ENCODE data around the gene GLCE.

The GLCE gene

GRCh38 chr15:69275074-69275670, 114.7 kb downstream of the GLCE start:
- H3K4ac ChIP-seq (ENCODE audit: low read depth, low read length): no peak overlapping the region
- H3K9me3 ChIP-seq (ENCODE audit: insufficient read depth, low read depth, low read length): no peaks in the 10 kb centered on the region
- H3K27ac ChIP-seq (ENCODE audit: low read depth, low read length): no peak overlapping the region
- H3K79me2 ChIP-seq (ENCODE audit: control insufficient read depth, insufficient read depth, low read length, poor library complexity): no peaks in the 10 kb centered on the region
- H3K23ac ChIP-seq (ENCODE audit: low read length): no peak overlapping the region
- no peaks in the 10 kb centered on the region for H3K27me3 ChIP-seq (ENCODE audit: insufficient read depth, low read length)
- no peaks in the 10 kb centered on the region for H3K4me1 ChIP-seq (ENCODE audit: control insufficient read depth in 1 of 2, insufficient read depth in 2 of 2, low read length in 2 of 2)
- no peak overlapping the region for H4K12ac ChIP-seq (ENCODE audit: low read depth, low read length)
- H3K4me2 ChIP-seq (ENCODE audit: low read length): no peak overlapping the region
- no peak overlapping the region for H2BK12ac ChIP-seq (ENCODE audit: low read length)
- no peak overlapping the region for H3K9ac ChIP-seq (ENCODE audit: low read length)
- WGBS (ENCODE audit: extremely low coverage, insufficient coverage, insufficient read length): no CpG with 5 or more reads among the region's 4 CpGs
- no peaks in the 10 kb centered on the region for H3K36me3 ChIP-seq (ENCODE audit: control insufficient read depth in 1 of 2, insufficient read depth in 2 of 2, low read length in 2 of 2)
- no peak overlapping the region for H4K8ac ChIP-seq (ENCODE audit: low read depth, low read length)
- no peak overlapping the region for H2AFZ ChIP-seq (ENCODE audit: insufficient read depth, low read length, poor library complexity)
- H3K4me3 ChIP-seq (ENCODE audit: low read depth, low read length): no peak overlapping the region
- H2AK5ac ChIP-seq (ENCODE audit: low read length): no peak overlapping the region
- H2BK120ac ChIP-seq (ENCODE audit: insufficient read depth, low read length, poor library complexity): no peak overlapping the region
- no peak overlapping the region for H2BK5ac ChIP-seq (ENCODE audit: low read depth, low read length, poor library complexity)
- H3K14ac ChIP-seq (ENCODE audit: low read length): no peak overlapping the region
- H4K91ac ChIP-seq (ENCODE audit: low read depth, low read length): no peak overlapping the region
- H3K79me1 ChIP-seq (ENCODE audit: low read length): no peaks in the 10 kb centered on the region
- no peak for DNase-seq
- no peak overlapping the region for H3K18ac ChIP-seq (ENCODE audit: low read length)

GRCh38 chr15:69275933-69276560, 115.6 kb downstream of the GLCE start:
- no peak for DNase-seq
- H3K9me3 ChIP-seq (ENCODE audit: insufficient read depth, low read depth, low read length): no peaks in the 10 kb centered on the region
- H3K79me2 ChIP-seq (ENCODE audit: control insufficient read depth, insufficient read depth, low read length, poor library complexity): no peaks in the 10 kb centered on the region
- no peak overlapping the region for H3K4me3 ChIP-seq (ENCODE audit: low read depth, low read length)
- no peak overlapping the region for H3K18ac ChIP-seq (ENCODE audit: low read length)
- H4K12ac ChIP-seq (ENCODE audit: low read depth, low read length): no peak overlapping the region
- no peak overlapping the region for H2AFZ ChIP-seq (ENCODE audit: insufficient read depth, low read length, poor library complexity)
- H4K91ac ChIP-seq (ENCODE audit: low read depth, low read length): no peak overlapping the region
- no peak overlapping the region for H3K27ac ChIP-seq (ENCODE audit: low read depth, low read length)
- no peak overlapping the region for H3K23ac ChIP-seq (ENCODE audit: low read length)
- H2AK5ac ChIP-seq (ENCODE audit: low read length): no peak overlapping the region
- no peak overlapping the region for H3K14ac ChIP-seq (ENCODE audit: low read length)
- no peak overlapping the region for H4K8ac ChIP-seq (ENCODE audit: low read depth, low read length)
- H2BK5ac ChIP-seq (ENCODE audit: low read depth, low read length, poor library complexity): no peak overlapping the region
- H2BK120ac ChIP-seq (ENCODE audit: insufficient read depth, low read length, poor library complexity): no peak overlapping the region
- H3K4me2 ChIP-seq (ENCODE audit: low read length): no peak overlapping the region
- H3K79me1 ChIP-seq (ENCODE audit: low read length): no peaks in the 10 kb centered on the region
- H3K4me1 ChIP-seq (ENCODE audit: control insufficient read depth in 1 of 2, insufficient read depth in 2 of 2, low read length in 2 of 2): no peaks in the 10 kb centered on the region
- no peaks in the 10 kb centered on the region for H3K27me3 ChIP-seq (ENCODE audit: insufficient read depth, low read length)
- no peak overlapping the region for H3K4ac ChIP-seq (ENCODE audit: low read depth, low read length)
- no CpG with 5 or more reads among the region's 9 CpGs for WGBS (ENCODE audit: extremely low coverage, insufficient coverage, insufficient read length)
- H3K9ac ChIP-seq (ENCODE audit: low read length): no peak overlapping the region
- H2BK12ac ChIP-seq (ENCODE audit: low read length): no peak overlapping the region
- H3K36me3 ChIP-seq (ENCODE audit: control insufficient read depth in 1 of 2, insufficient read depth in 2 of 2, low read length in 2 of 2): no peaks in the 10 kb centered on the region

GRCh38 chr15:69277316-69277715, 116.9 kb downstream of the GLCE start:
- no CpG with 5 or more reads among the region's 9 CpGs for WGBS (ENCODE audit: extremely low coverage, insufficient coverage, insufficient read length)
- Histone ChIP-seq H4K91ac (ENCODE audit: low read depth, low read length) (no peak overlapping the region), H2BK12ac (ENCODE audit: low read length) (no peak overlapping the region), H4K8ac (ENCODE audit: low read depth, low read length) (no peak overlapping the region), H2AFZ (ENCODE audit: insufficient read depth, low read length, poor library complexity) (no peak overlapping the region), H3K79me1 (ENCODE audit: low read length) (no peaks in the 10 kb centered on the region), H3K18ac (ENCODE audit: low read length) (no peak overlapping the region), H2BK120ac (ENCODE audit: insufficient read depth, low read length, poor library complexity) (no peak overlapping the region), H3K4me3 (ENCODE audit: low read depth, low read length) (no peak overlapping the region), H4K12ac (ENCODE audit: low read depth, low read length) (no peak overlapping the region), H3K9ac (ENCODE audit: low read length) (no peak overlapping the region), H3K4me2 (ENCODE audit: low read length) (no peak overlapping the region), H3K4ac (ENCODE audit: low read depth, low read length) (no peak overlapping the region), H3K9me3 (ENCODE audit: insufficient read depth, low read depth, low read length) (no peaks in the 10 kb centered on the region), H3K23ac (ENCODE audit: low read length) (no peak overlapping the region), H3K27me3 (ENCODE audit: insufficient read depth, low read length) (no peaks in the 10 kb centered on the region), H3K79me2 (ENCODE audit: control insufficient read depth, insufficient read depth, low read length, poor library complexity) (no peaks in the 10 kb centered on the region), H3K4me1 (ENCODE audit: control insufficient read depth in 1 of 2, insufficient read depth in 2 of 2, low read length in 2 of 2) (no peaks in the 10 kb centered on the region), H3K14ac (ENCODE audit: low read length) (no peak overlapping the region), H3K27ac (ENCODE audit: low read depth, low read length) (no peak overlapping the region), H2BK5ac (ENCODE audit: low read depth, low read length, poor library complexity) (no peak overlapping the region), H3K36me3 (ENCODE audit: control insufficient read depth in 1 of 2, insufficient read depth in 2 of 2, low read length in 2 of 2) (no peaks in the 10 kb centered on the region), H2AK5ac (ENCODE audit: low read length) (no peak overlapping the region)
- DNase-seq: no peak

- H4K12ac ChIP-seq (ENCODE audit: low read depth, low read length): no peak overlapping the region
Observed at GRCh38 chr15:69279636-69280035, 119.2 kb downstream of the GLCE start.

More at GRCh38 chr15:69279636-69280035, 119.2 kb downstream of the GLCE start:
- Histone ChIP-seq H2BK120ac (ENCODE audit: insufficient read depth, low read length, poor library complexity) (no peak overlapping the region), H3K9me3 (ENCODE audit: insufficient read depth, low read depth, low read length) (no peaks in the 10 kb centered on the region), H3K4me1 (ENCODE audit: control insufficient read depth in 1 of 2, insufficient read depth in 2 of 2, low read length in 2 of 2) (no peaks in the 10 kb centered on the region), H3K79me1 (ENCODE audit: low read length) (no peaks in the 10 kb centered on the region), H4K8ac (ENCODE audit: low read depth, low read length) (no peak overlapping the region), H2BK12ac (ENCODE audit: low read length) (no peak overlapping the region), H3K27ac (ENCODE audit: low read depth, low read length) (no peak overlapping the region), H4K91ac (ENCODE audit: low read depth, low read length) (no peak overlapping the region), H3K18ac (ENCODE audit: low read length) (no peak overlapping the region), H3K23ac (ENCODE audit: low read length) (no peak overlapping the region), H2AK5ac (ENCODE audit: low read length) (no peak overlapping the region), H2AFZ (ENCODE audit: insufficient read depth, low read length, poor library complexity) (no peak overlapping the region), H3K4ac (ENCODE audit: low read depth, low read length) (no peak overlapping the region), H3K36me3 (ENCODE audit: control insufficient read depth in 1 of 2, insufficient read depth in 2 of 2, low read length in 2 of 2) (no peaks in the 10 kb centered on the region), H3K9ac (ENCODE audit: low read length) (no peak overlapping the region), H3K14ac (ENCODE audit: low read length) (no peak overlapping the region), H3K79me2 (ENCODE audit: control insufficient read depth, insufficient read depth, low read length, poor library complexity) (no peaks in the 10 kb centered on the region), H3K27me3 (ENCODE audit: insufficient read depth, low read length) (no peaks in the 10 kb centered on the region), H3K4me3 (ENCODE audit: low read depth, low read length) (no peak overlapping the region), H2BK5ac (ENCODE audit: low read depth, low read length, poor library complexity) (no peak overlapping the region), H3K4me2 (ENCODE audit: low read length) (no peak overlapping the region)
- no CpG with 5 or more reads among the region's 7 CpGs for WGBS (ENCODE audit: extremely low coverage, insufficient coverage, insufficient read length)
- peak in 1 of 2 donors; percentile 38 for DNase-seq
